CD14-positive monocyte (primary cell): ENCODE data around the gene SCUBE2. TPM values are rescaled to one million over a fixed set of nuclear protein-coding genes. Genes with fewer than 3 reads are reported as not detected.

Experiments
- DNase-seq, 3 donors: peaks; one replicate each; pipeline ENCODE4 v3.0.0-alpha.2; 2011 to 2022
- H2AFZ ChIP-seq: 2 replicates; pipeline ENCODE4 v1.6.0; 2012; ENCODE audit warnings: mild to moderate bottlenecking, low read depth, low read length, inconsistent platforms; ENCODE audit not compliant: insufficient read depth, poor library complexity, severe bottlenecking
- H3K27ac ChIP-seq, 2 donors: 1 replicate in 1 of 2; 2 replicates in 1 of 2; pipeline ENCODE4 v1.5.1; 2012 to 2013; ENCODE audit warnings: low read length in 2 of 2, control low read depth in 1 of 2, inconsistent platforms in 1 of 2, low read depth in 1 of 2, mild to moderate bottlenecking in 1 of 2
- H3K27me3 ChIP-seq, 2 donors: one replicate each; pipeline versions ENCODE4 v1.6.0 to v1.6.1; 2011 to 2013; ENCODE audit warnings: low read length in 2 of 2; ENCODE audit not compliant: control insufficient read depth in 2 of 2, insufficient read depth in 2 of 2
- H3K36me3 ChIP-seq, 2 donors: replicated peaks in 1 of 2; 1 replicate in 1 of 2; 2 replicates in 1 of 2; pipeline versions ENCODE4 v1.5.1 to v1.6.1; 2012 to 2013; ENCODE audit warnings: low read length in 2 of 2, control low read depth in 1 of 2, inconsistent platforms in 1 of 2, mild to moderate bottlenecking in 1 of 2; ENCODE audit not compliant: insufficient read depth in 2 of 2, control insufficient read depth in 1 of 2
- H3K4me1 ChIP-seq, 2 donors: 1 replicate in 1 of 2; 2 replicates in 1 of 2; pipeline versions ENCODE4 v1.5.1 to v1.6.1; 2012 to 2013; ENCODE audit warnings: low read length in 2 of 2, control low read depth in 1 of 2, inconsistent platforms in 1 of 2, mild to moderate bottlenecking in 1 of 2, moderate library complexity in 1 of 2; ENCODE audit not compliant: insufficient read depth in 2 of 2, control insufficient read depth in 1 of 2
- H3K4me2 ChIP-seq: replicated peaks from 2 replicates; pipeline ENCODE3; 2012; ENCODE audit warnings: low read length, moderate library complexity, mild to moderate bottlenecking; ENCODE audit not compliant: poor library complexity, severe bottlenecking; ENCODE audit errors: extremely low read depth
- H3K4me3 ChIP-seq, 3 experiments: fragments of 200-600 bp in 1 of 3; sonication (generic) in 1 of 3; replicated peaks in 1 of 3; 1 replicate in 2 of 3; 2 replicates in 1 of 3; pipeline ENCODE4 v1.5.1; 2011 to 2013; ENCODE audit warnings: low read length in 3 of 3, mild to moderate bottlenecking in 3 of 3, control low read depth in 2 of 3, low read depth in 2 of 3, inconsistent platforms in 1 of 3, moderate library complexity in 1 of 3
- H3K79me2 ChIP-seq: 2 replicates; pipeline ENCODE4 v1.6.0; 2012; ENCODE audit warnings: mild to moderate bottlenecking, control low read depth, inconsistent platforms, low read length, moderate library complexity; ENCODE audit not compliant: insufficient read depth
- H3K9ac ChIP-seq: 2 replicates; pipeline ENCODE4 v1.6.0; 2017; ENCODE audit warnings: low read length, mild to moderate bottlenecking; ENCODE audit not compliant: insufficient read depth, poor library complexity, severe bottlenecking
- H3K9me3 ChIP-seq, 2 donors: replicated peaks in 1 of 2; 1 replicate in 1 of 2; 2 replicates in 1 of 2; pipeline versions ENCODE4 v1.5.1 to v1.6.1; 2012 to 2013; ENCODE audit warnings: low read length in 2 of 2, control low read depth in 1 of 2; ENCODE audit not compliant: control insufficient read depth in 1 of 2, insufficient read depth in 1 of 2
- H4K20me1 ChIP-seq: 2 replicates; pipeline ENCODE4 v1.6.0; 2012; ENCODE audit warnings: mild to moderate bottlenecking, low read length, control low read depth, moderate library complexity; ENCODE audit not compliant: insufficient read depth
- H3K27ac Mint-ChIP-seq, 7 donors: one replicate each; pipeline ENCODE4 v1.8.0; 2020; ENCODE audit warnings: mild to moderate bottlenecking in 7 of 7, mixed read lengths in 7 of 7, moderate library complexity in 6 of 7, inconsistent platforms in 2 of 7
- H3K27me3 Mint-ChIP-seq, 3 donors: one replicate each; pipeline ENCODE4 v1.8.0; 2021 to 2022; ENCODE audit warnings: low read depth in 3 of 3, mild to moderate bottlenecking in 3 of 3, mixed read lengths in 3 of 3, moderate library complexity in 3 of 3, inconsistent platforms in 1 of 3
- H3K36me3 Mint-ChIP-seq, 2 donors: one replicate each; pipeline ENCODE4 v1.8.0; 2020; ENCODE audit warnings: mixed read lengths in 2 of 2, inconsistent platforms in 1 of 2, mild to moderate bottlenecking in 1 of 2
- H3K4me1 Mint-ChIP-seq: one replicate; pipeline ENCODE4 v1.8.0; 2020; ENCODE audit warnings: mild to moderate bottlenecking, mixed read lengths
- H3K4me3 Mint-ChIP-seq, 2 donors: one replicate each; pipeline ENCODE4 v1.8.0; 2020; ENCODE audit warnings: mild to moderate bottlenecking in 2 of 2, mixed read lengths in 2 of 2, moderate library complexity in 1 of 2
- H3K9me3 Mint-ChIP-seq, 7 donors: one replicate each; pipeline ENCODE4 v1.8.0; 2020 to 2022; ENCODE audit warnings: mixed read lengths in 7 of 7, mild to moderate bottlenecking in 6 of 7, moderate library complexity in 6 of 7, inconsistent platforms in 2 of 7
- WGBS: methylation state at CpG from one replicate; pipeline ENCODE4 v1.1.5; 2013; ENCODE audit warnings: missing lambda C conversion rate; ENCODE audit not compliant: insufficient coverage; 5-methylcytosine and 5-hydroxymethylcytosine counted together
- intact Hi-C, 2 donors: fragments of 100-400 bp; cut with micrococcal nuclease; formaldehyde crosslinking; loops; one replicate each; pipeline versions ENCODE4 v1.15.0 to v1.15.1; 2023
- polyA plus RNA-seq, 3 donors: library from polyadenylated mRNA; depleted of rRNA in 1 of 3; unstranded in 2 of 3; stranded (reverse) in 1 of 3; fragments of 300-500 nt in 2 of 3; fragments of >200 nt in 1 of 3; fragmentation: Illumina TruSeq in 2 of 3; gene quantifications; 1 replicate in 2 of 3; 2 replicates in 1 of 3; pipeline ENCODE4 v1.2.3, GENCODE V29; 2012 to 2021
- TF ChIP-seq, protein P1 (sequence below): fragments of 200-600 bp; IDR thresholded peaks from one replicate; pipeline ENCODE4 v1.8.0; 2022; ENCODE audit warnings: antibody characterized with exemption, mild to moderate bottlenecking

The SCUBE2 gene
- polyA plus RNA-seq, 3 donors, result 0.21 to 0.36 TPM; not detected in 1

DNA sequence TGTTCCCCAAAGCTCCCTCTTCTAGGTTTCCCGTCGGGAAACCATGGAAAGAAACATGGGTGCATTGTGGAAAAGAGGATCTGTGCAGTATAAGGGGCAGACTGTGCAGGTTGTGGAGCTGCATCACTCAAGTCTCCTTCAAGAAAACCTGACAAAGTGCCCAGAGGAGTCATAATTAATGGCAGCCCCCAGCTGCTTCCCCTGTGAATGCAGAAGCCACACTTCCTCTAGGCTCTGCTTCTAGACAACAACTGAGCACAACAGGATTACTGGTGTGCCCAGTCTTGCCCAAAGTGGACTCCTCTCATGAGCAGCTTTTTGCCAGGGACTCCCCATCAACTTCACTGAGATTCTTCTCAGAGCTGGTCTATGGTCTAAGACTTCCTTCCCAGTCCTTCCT lies 42.6 kb upstream of the SCUBE2 start:
- intact Hi-C loops, result no loop called here
- Histone ChIP-seq H3K27me3 (no peaks in the 10 kb centered on the region), H3K79me2 (no peaks in the 10 kb centered on the region), H4K20me1 (peaks cover 18% of the 10 kb centered on the region), H2AFZ (no peak overlapping the region), H3K36me3 (peaks cover 21 to 64% of the 10 kb centered on the region in 2 donors), H3K9me3 (no peaks in the 10 kb centered on the region), H3K9ac (no peak overlapping the region), H3K4me2 (no peak overlapping the region), H3K4me1 (peaks cover 0 to 8% of the 10 kb centered on the region in 2 donors), H3K4me3 (no peak overlapping the region), H3K27ac (no peak overlapping the region)
- Mint-ChIP-seq H3K4me1 (peaks cover 22% of the 10 kb centered on the region), H3K27ac (no peak overlapping the region), H3K4me3 (no peak overlapping the region), H3K27me3 (peaks cover 0 to 2% (median 1%) of the 10 kb centered on the region in 3 donors), H3K36me3 (peaks cover 43 to 55% of the 10 kb centered on the region in 2 donors), H3K9me3 (no peaks in the 10 kb centered on the region)
- TF ChIP-seq, protein P1, sequence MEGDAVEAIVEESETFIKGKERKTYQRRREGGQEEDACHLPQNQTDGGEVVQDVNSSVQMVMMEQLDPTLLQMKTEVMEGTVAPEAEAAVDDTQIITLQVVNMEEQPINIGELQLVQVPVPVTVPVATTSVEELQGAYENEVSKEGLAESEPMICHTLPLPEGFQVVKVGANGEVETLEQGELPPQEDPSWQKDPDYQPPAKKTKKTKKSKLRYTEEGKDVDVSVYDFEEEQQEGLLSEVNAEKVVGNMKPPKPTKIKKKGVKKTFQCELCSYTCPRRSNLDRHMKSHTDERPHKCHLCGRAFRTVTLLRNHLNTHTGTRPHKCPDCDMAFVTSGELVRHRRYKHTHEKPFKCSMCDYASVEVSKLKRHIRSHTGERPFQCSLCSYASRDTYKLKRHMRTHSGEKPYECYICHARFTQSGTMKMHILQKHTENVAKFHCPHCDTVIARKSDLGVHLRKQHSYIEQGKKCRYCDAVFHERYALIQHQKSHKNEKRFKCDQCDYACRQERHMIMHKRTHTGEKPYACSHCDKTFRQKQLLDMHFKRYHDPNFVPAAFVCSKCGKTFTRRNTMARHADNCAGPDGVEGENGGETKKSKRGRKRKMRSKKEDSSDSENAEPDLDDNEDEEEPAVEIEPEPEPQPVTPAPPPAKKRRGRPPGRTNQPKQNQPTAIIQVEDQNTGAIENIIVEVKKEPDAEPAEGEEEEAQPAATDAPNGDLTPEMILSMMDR, result no peak
- no peak for DNase-seq
- WGBS, result 100% methylated on average over 1 of the region's 2 CpGs

DNA sequence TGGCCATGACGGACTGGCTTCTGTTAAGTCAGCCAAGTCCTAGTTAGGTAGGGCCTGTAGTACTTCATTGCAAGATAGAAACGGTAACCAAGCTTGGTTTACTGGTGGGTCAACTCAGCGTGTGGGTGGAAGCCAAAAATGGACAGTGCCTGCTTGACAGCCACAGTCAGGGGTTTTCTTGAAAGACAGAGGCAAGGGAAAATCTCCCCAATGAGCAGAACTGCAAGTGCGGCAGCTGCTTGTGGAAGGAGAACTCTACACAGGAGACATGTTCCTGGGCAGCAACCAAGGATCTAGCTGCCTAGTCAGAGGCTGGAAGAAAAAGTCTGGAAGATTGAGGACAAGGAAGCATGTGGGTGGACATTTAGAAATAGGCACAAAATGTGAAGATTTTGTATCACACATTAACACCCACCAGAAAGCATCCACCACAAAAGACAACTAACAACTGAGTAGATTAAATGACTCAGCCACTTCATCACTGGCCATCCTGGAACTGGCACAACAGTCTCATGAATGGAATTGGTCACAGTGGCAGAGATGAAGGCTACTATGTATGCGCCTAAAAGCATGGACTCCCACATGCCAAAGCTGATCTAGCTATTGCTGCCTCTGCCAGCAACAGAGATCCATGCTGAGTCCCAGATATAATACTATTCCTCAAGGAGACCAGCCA lies 40.9 kb upstream of the SCUBE2 start:
- peaks cover 9 to 48% of the 10 kb centered on the region in 2 donors for H3K36me3 ChIP-seq
- H3K9ac ChIP-seq, result no peak overlapping the region
- Mint-ChIP-seq H3K4me3 (no peak overlapping the region), H3K4me1 (peaks cover 16% of the 10 kb centered on the region), H3K27ac (peak overlapping the region in 1 of 7 donors; percentile 27), H3K9me3 (peaks cover 0 to 2% (median 0%) of the 10 kb centered on the region in 7 donors), H3K36me3 (peaks cover 31 to 39% of the 10 kb centered on the region in 2 donors), H3K27me3 (peaks cover 0 to 2% (median 1%) of the 10 kb centered on the region in 3 donors)
- H3K27ac ChIP-seq, result no peak overlapping the region
- H3K4me1 ChIP-seq, result peaks cover 0 to 8% of the 10 kb centered on the region in 2 donors
- no peak for DNase-seq
- H2AFZ ChIP-seq, result no peak overlapping the region
- intact Hi-C loops, result no loop called here
- no peaks in the 10 kb centered on the region for H3K9me3 ChIP-seq
- TF ChIP-seq, protein P1, result no peak
- 93% methylated on average over 4 of the region's 5 CpGs for WGBS
- H3K4me2 ChIP-seq, result no peak overlapping the region
- H3K79me2 ChIP-seq, result no peaks in the 10 kb centered on the region
- H3K4me3 ChIP-seq, result no peak overlapping the region
- H4K20me1 ChIP-seq, result peaks cover 6% of the 10 kb centered on the region
- no peaks in the 10 kb centered on the region for H3K27me3 ChIP-seq
